Naive thymus-derived CD4-positive, alpha-beta T cell (primary cell): Measurements from ENCODE around the gene LEMD1. TPM values are rescaled to one million over a fixed set of nuclear protein-coding genes. Genes with fewer than 3 reads are reported as not detected.

Experiments used
- ATAC-seq: fragments of 150-1000 bp; cut with Tn5 transposase; 2 replicates; pipeline ENCODE4 v1.10.0; 2021; ENCODE audit warnings: mild to moderate bottlenecking, moderate library complexity
- CTCF ChIA-PET: fragments of 350-600 bp; sonication (Branson Sonifier 250); formaldehyde crosslinking; loops from one replicate; lab custom pipeline; 2021; ENCODE audit warnings: antibody characterized with exemption; lab: Charles Lee
- POLR2A ChIA-PET: fragments of 350-600 bp; sonication (Branson Sonifier 250); formaldehyde crosslinking; loops from one replicate; lab custom pipeline; 2021; ENCODE audit warnings: antibody characterized with exemption, inconsistent platforms; lab: Charles Lee
- DNase-seq, 9 donors: peaks; one replicate each; pipeline versions ENCODE4 v3.0.0 to v3.0.0-alpha.2; 2020 to 2022; ENCODE audit warnings: mixed read lengths in 1 of 9
- H3K27ac ChIP-seq: one replicate; pipeline ENCODE4 v1.7.0; 2013; ENCODE audit warnings: mild to moderate bottlenecking, low read depth, low read length, moderate library complexity
- H3K27me3 ChIP-seq, 2 donors: one replicate each; pipeline ENCODE4 v1.7.0; 2013; ENCODE audit warnings: low read length in 2 of 2, mild to moderate bottlenecking in 2 of 2, moderate library complexity in 2 of 2; ENCODE audit not compliant: control insufficient read depth in 2 of 2, insufficient read depth in 2 of 2
- H3K36me3 ChIP-seq, 3 experiments: 1 replicate in 2 of 3; 2 replicates in 1 of 3; pipeline ENCODE4 v1.7.0; 2013; ENCODE audit warnings: low read length in 3 of 3, mild to moderate bottlenecking in 3 of 3, moderate library complexity in 1 of 3; ENCODE audit not compliant: insufficient read depth in 3 of 3, control insufficient read depth in 2 of 3
- H3K4me1 ChIP-seq, 2 donors: one replicate each; pipeline ENCODE4 v1.7.0; 2013; ENCODE audit warnings: low read length in 2 of 2, mild to moderate bottlenecking in 2 of 2, moderate library complexity in 1 of 2; ENCODE audit not compliant: control insufficient read depth in 2 of 2, insufficient read depth in 2 of 2
- H3K4me3 ChIP-seq: 2 replicates; pipeline ENCODE4 v1.7.0; 2013; ENCODE audit warnings: mild to moderate bottlenecking, low read length
- H3K9me3 ChIP-seq, 3 experiments: 1 replicate in 2 of 3; 2 replicates in 1 of 3; pipeline ENCODE4 v1.7.0; 2013; ENCODE audit warnings: low read length in 3 of 3; ENCODE audit not compliant: control insufficient read depth in 2 of 3
- H3K27ac Mint-ChIP-seq, 9 donors: one replicate each; pipeline ENCODE4 v1.8.0; 2020 to 2022; ENCODE audit warnings: mixed read lengths in 9 of 9, mild to moderate bottlenecking in 8 of 9, moderate library complexity in 5 of 9, inconsistent platforms in 2 of 9
- H3K27me3 Mint-ChIP-seq, 5 donors: one replicate each; pipeline ENCODE4 v1.8.0; 2021 to 2022; ENCODE audit warnings: mixed read lengths in 5 of 5, mild to moderate bottlenecking in 1 of 5
- H3K36me3 Mint-ChIP-seq, 5 donors: one replicate each; pipeline ENCODE4 v1.8.0; 2020 to 2022; ENCODE audit warnings: mixed read lengths in 5 of 5, mild to moderate bottlenecking in 3 of 5, inconsistent platforms in 1 of 5
- H3K4me1 Mint-ChIP-seq, 7 donors: one replicate each; pipeline ENCODE4 v1.8.0; 2020 to 2022; ENCODE audit warnings: mixed read lengths in 7 of 7, mild to moderate bottlenecking in 3 of 7, inconsistent platforms in 1 of 7
- H3K4me3 Mint-ChIP-seq, 10 donors: one replicate each; pipeline ENCODE4 v1.8.0; 2020 to 2022; ENCODE audit warnings: mild to moderate bottlenecking in 10 of 10, mixed read lengths in 10 of 10, moderate library complexity in 6 of 10, inconsistent platforms in 2 of 10
- H3K9me3 Mint-ChIP-seq, 11 donors: one replicate each; pipeline ENCODE4 v1.8.0; 2020 to 2022; ENCODE audit warnings: mixed read lengths in 11 of 11, mild to moderate bottlenecking in 4 of 11, inconsistent platforms in 1 of 11, moderate library complexity in 1 of 11
- intact Hi-C, 2 donors: fragments of 100-400 bp; cut with micrococcal nuclease; formaldehyde crosslinking; loops; one replicate each; pipeline ENCODE4 v1.15.1; 2023
- polyA plus RNA-seq, 2 donors: library from polyadenylated mRNA; unstranded; fragments of 300-500 nt; fragmentation: Illumina TruSeq; gene quantifications; one replicate each; pipeline ENCODE4 v1.2.3, GENCODE V29; 2021
- total RNA-seq, 6 experiments: library from RNA in 5 of 6; stranded (reverse) in 5 of 6; gene quantifications; 1 replicate in 5 of 6; 2 replicates in 1 of 6; pipeline ENCODE4 v1.2.3 and lab custom pipeline; 2021 to 2026

The LEMD1 gene
- total and polyA plus RNA-seq, 7 experiments from 2014 or later: 0.97 TPM; not detected in 6

DNA sequence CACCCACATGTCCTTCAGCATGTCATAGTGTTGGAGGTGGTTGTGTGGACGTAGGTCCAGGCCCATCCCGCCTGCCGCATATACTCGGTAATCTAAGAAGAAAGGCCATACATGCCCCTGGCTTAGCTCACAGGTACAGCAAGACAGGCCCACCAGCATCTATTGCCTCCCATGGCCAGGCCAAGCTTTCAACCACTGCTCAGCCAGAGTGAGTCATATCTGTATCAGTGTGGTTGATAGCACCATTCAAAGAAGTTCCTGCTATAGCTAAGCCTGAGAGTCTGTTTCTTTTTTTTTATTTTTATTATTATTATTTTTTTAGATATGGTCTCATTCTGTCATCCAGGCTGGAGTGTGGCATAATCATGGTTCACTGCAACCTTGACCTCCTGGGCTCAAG lies 82.1 kb downstream of the LEMD1 start:
- Histone ChIP-seq H3K4me3 (no peak overlapping the region), H3K27ac (no peak overlapping the region), H3K4me1 (peaks cover 0 to 6% of the 10 kb centered on the region in 2 donors), H3K9me3 (no peaks in the 10 kb centered on the region), H3K36me3 (no peaks in the 10 kb centered on the region), H3K27me3 (peaks cover 0 to 5% of the 10 kb centered on the region in 2 donors)
- H3K4me3 Mint-ChIP-seq: no peak overlapping the region
- no peaks in the 10 kb centered on the region for H3K9me3 Mint-ChIP-seq
- no peaks in the 10 kb centered on the region for H3K36me3 Mint-ChIP-seq
- no peak overlapping the region for H3K27ac Mint-ChIP-seq
- POLR2A ChIA-PET: interaction anchor here (1.2 kb wide), 1 partner anchor 18 kb away, joined by 3 read pairs; the partner anchor contains the start of gene NUAK2
- intact Hi-C loops: loop anchor here in 1 of 2 donors (10.0 kb wide), 1 partner anchor 295 kb away; the partner anchor contains the start of gene ELK4
- CTCF ChIA-PET: interaction anchor here (0.6 to 6.6 kb wide), 5 partner anchors 66 to 441 kb away, joined by 3 to 40 read pairs (median 4); no protein-coding TSS in a partner anchor
- peaks cover 6 to 12% (median 7%) of the 10 kb centered on the region in 7 donors for H3K4me1 Mint-ChIP-seq
- no peak for DNase-seq
- ATAC-seq: no peak
- H3K27me3 Mint-ChIP-seq: peaks cover 12 to 57% (median 16%) of the 10 kb centered on the region in 5 donors

DNA sequence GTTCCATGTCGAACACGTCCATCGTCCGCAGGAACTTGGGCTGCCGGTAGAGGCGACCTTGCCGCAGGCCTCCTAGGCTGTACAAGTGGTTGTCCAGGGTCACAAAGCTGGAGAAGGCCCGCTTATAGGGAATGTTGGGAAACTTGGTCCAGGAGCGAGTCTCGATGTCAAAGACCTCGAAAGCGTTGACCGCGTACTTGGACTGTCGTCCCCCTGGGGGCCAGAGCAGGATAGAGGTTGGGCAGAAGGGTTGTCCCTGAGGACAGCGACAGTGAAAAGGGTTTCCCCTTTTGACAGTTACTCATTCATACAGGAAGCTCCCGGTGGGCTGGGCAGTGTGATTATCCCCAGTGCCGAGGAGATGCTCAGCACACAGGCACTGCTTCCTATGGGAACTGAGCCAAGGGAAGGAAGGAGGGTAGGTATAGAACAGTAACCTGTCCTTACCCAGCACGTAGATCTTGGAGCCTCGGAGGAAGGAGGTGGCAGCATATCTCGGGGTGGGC lies 82.6 kb downstream of the LEMD1 start:
- Histone ChIP-seq H3K4me1 (peaks cover 0 to 2% of the 10 kb centered on the region in 2 donors), H3K36me3 (no peaks in the 10 kb centered on the region), H3K27me3 (peaks cover 0 to under 1% of the 10 kb centered on the region in 2 donors), H3K4me3 (no peak overlapping the region), H3K27ac (no peak overlapping the region), H3K9me3 (no peaks in the 10 kb centered on the region)
- CTCF ChIA-PET: interaction anchor here (0.6 to 6.6 kb wide), 5 partner anchors 65 to 441 kb away, joined by 3 to 40 read pairs (median 4); no protein-coding TSS in a partner anchor
- no peak for ATAC-seq
- Mint-ChIP-seq H3K27ac (no peak overlapping the region), H3K4me3 (no peak overlapping the region), H3K9me3 (no peaks in the 10 kb centered on the region), H3K4me1 (peaks cover 2 to 8% (median 4%) of the 10 kb centered on the region in 7 donors), H3K27me3 (peaks cover 7 to 56% (median 11%) of the 10 kb centered on the region in 5 donors), H3K36me3 (no peaks in the 10 kb centered on the region)
- POLR2A ChIA-PET: interaction anchor here (1.2 kb wide), 1 partner anchor 18 kb away, joined by 3 read pairs; the partner anchor contains the start of gene NUAK2
- intact Hi-C loops: loop anchor here in 1 of 2 donors (10.0 kb wide), 1 partner anchor 296 kb away; the partner anchor contains the start of gene ELK4
- no peak for DNase-seq

DNA sequence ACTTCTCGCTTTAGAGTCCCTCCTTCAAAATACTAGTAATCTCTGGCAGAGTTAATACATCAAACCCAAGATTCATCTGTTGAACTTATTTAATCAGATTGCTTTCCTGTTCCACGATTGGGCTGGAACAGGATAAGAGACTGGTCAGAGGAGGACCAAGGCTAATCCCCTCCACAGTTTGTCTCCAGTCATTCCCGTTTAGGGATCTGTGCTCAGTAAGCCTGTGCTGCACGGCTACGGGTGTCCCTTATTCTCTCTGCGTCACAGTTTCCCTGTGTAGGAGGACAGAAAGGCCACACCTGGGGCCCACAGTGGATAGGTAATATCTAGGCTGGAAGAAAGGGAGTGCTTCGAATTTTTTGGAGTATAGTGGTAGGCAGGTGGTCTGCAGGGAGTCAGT lies 83.8 kb downstream of the LEMD1 start:
- DNase-seq: no peak
- CTCF ChIA-PET: interaction anchor here (0.6 to 6.6 kb wide), 7 partner anchors 16 to 321 kb away, joined by 3 to 40 read pairs (median 10); no protein-coding TSS in a partner anchor
- H3K36me3 Mint-ChIP-seq: no peaks in the 10 kb centered on the region
- peaks cover 6 to 57% (median 9%) of the 10 kb centered on the region in 5 donors for H3K27me3 Mint-ChIP-seq
- H3K4me3 ChIP-seq: no peak overlapping the region
- H3K9me3 Mint-ChIP-seq: no peaks in the 10 kb centered on the region
- H3K27ac ChIP-seq: no peak overlapping the region
- no peaks in the 10 kb centered on the region for H3K9me3 ChIP-seq
- POLR2A ChIA-PET: no interaction called here
- no peak overlapping the region for H3K4me3 Mint-ChIP-seq
- H3K4me1 Mint-ChIP-seq: peaks cover 0 to 5% (median 4%) of the 10 kb centered on the region in 7 donors
- H3K36me3 ChIP-seq: no peaks in the 10 kb centered on the region
- ATAC-seq: no peak
- H3K27ac Mint-ChIP-seq: no peak overlapping the region
- H3K27me3 ChIP-seq: no peaks in the 10 kb centered on the region
- H3K4me1 ChIP-seq: no peaks in the 10 kb centered on the region
- intact Hi-C loops: loop anchor here in 1 of 2 donors (10.0 kb wide), 1 partner anchor 297 kb away; the partner anchor contains the start of gene ELK4

DNA sequence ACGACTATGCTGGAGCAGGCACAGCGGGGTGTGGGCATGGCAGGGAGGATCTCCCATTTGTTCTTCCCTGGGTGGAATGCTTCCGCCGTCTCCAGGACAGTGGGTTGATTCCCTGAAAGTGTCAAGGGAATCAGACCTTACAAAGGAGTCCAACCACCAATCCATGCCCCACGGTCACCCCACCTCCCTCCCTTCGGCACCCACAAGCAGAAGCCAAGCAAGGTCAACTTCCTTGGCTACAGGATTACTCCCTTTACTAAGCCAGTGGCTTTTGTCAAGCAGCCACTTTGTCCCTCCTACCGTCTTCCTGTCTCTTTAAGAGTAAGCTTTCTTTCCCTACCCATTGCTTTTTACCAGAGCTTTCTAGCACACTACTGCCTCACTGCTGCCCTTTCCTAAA lies 84.4 kb downstream of the LEMD1 start:
- no peaks in the 10 kb centered on the region for H3K4me1 ChIP-seq
- Mint-ChIP-seq H3K9me3 (no peaks in the 10 kb centered on the region), H3K4me1 (peaks cover 0 to 4% (median 1%) of the 10 kb centered on the region in 7 donors), H3K36me3 (no peaks in the 10 kb centered on the region), H3K27ac (no peak overlapping the region), H3K27me3 (peaks cover 3 to 52% (median 5%) of the 10 kb centered on the region in 5 donors), H3K4me3 (no peak overlapping the region)
- no peaks in the 10 kb centered on the region for H3K9me3 ChIP-seq
- H3K27ac ChIP-seq: no peak overlapping the region
- intact Hi-C loops: loop anchor here in 1 of 2 donors (10.0 kb wide), 1 partner anchor 297 kb away; the partner anchor contains the start of gene ELK4
- CTCF ChIA-PET: interaction anchor here (0.6 to 6.6 kb wide), 14 partner anchors 9 to 321 kb away, joined by 3 to 40 read pairs (median 5); no protein-coding TSS in a partner anchor
- no peak for DNase-seq
- ATAC-seq: no peak
- POLR2A ChIA-PET: no interaction called here
- H3K27me3 ChIP-seq: no peaks in the 10 kb centered on the region
- no peak overlapping the region for H3K4me3 ChIP-seq
- H3K36me3 ChIP-seq: no peaks in the 10 kb centered on the region

DNA sequence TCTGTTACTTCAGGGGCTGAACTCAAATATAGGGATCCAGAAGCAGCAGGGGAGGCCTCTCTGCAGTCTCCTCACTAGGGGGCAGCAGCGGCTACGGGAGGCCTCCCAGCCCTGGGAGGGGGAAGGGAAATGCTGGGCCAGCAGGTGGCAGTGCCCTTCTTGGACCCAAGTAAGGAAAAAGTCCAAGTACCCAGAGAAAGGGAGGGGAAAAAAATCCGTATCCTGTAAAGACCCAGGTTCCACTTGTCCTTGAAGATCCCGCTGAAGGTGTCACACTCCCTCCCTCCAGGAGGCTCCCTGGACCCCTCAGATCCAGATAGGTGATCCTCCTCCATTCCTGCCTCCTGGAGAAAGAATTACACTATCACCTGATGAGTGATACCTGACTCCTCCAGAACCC lies 86.2 kb downstream of the LEMD1 start:
- H3K36me3 Mint-ChIP-seq: no peaks in the 10 kb centered on the region
- peaks cover 0 to 5% (median 0%) of the 10 kb centered on the region in 7 donors for H3K4me1 Mint-ChIP-seq
- H3K27me3 ChIP-seq: no peaks in the 10 kb centered on the region
- ChIA-PET CTCF (interaction anchor here (0.7 to 6.6 kb wide), 15 partner anchors 11 to 191 kb away, joined by 3 to 40 read pairs (median 5); no protein-coding TSS in a partner anchor), POLR2A (interaction anchor here (28.6 kb wide), 1 partner anchor 56 kb away, joined by 1119 read pairs; no protein-coding TSS in a partner anchor)
- DNase-seq (peak; percentile 55 to 81 (median 71)), ATAC-seq (peak; percentile 96)
- H3K27ac Mint-ChIP-seq: no peak overlapping the region
- no peak overlapping the region for H3K27ac ChIP-seq
- no peak overlapping the region for H3K4me3 ChIP-seq
- intact Hi-C loops: loop anchor here (1.0 to 10.0 kb wide), 4 partner anchors 19 to 299 kb away; partner anchors contain the start of gene ELK4 (in 1 of the 2)
- H3K36me3 ChIP-seq: no peaks in the 10 kb centered on the region
- H3K4me1 ChIP-seq: no peaks in the 10 kb centered on the region
- no peak overlapping the region for H3K4me3 Mint-ChIP-seq
- H3K9me3 ChIP-seq: no peaks in the 10 kb centered on the region
- peaks cover 0 to 40% (median 0%) of the 10 kb centered on the region in 5 donors for H3K27me3 Mint-ChIP-seq
- no peaks in the 10 kb centered on the region for H3K9me3 Mint-ChIP-seq

DNA sequence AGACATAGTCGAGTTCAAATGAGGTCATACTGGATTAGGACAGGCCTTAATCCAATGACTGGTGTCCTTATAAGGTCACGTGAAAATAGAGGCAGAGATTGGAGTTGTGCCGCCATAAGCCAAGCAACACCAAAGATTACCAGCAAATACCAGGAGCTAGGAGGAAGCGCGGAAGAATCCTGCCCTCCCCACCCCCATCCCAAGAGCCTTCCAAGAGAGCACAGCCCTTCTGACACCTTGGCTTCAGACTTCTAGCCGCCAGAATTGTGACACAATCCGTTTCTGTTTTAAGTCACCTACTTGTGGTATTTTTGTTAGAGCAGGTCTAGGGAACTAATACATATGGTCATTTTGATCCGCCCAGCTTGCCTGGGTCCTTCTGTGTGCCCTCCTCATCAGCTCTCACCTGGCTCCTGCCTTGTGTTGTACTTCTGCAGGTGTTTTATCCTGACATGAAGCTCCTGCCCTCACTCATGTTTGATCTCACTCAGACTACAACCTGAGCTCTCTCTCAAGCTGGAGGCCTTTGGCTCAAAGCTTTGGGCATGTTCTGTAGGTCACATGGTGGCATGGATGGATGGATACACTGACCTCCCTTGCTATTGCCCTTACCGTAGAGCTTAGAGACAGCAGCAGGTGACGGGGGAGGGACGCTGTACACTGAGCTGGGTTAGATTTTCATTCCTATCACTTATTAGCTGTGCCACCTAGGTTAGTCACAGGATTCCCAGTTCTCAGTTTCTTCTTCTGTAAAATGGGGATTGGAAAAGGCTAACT lies 89.7 kb downstream of the LEMD1 start:
- intact Hi-C loops: loop anchor here in 1 of 2 donors (10.0 kb wide), 1 partner anchor 303 kb away; the partner anchor contains the start of gene ELK4
- no peaks in the 10 kb centered on the region for H3K9me3 Mint-ChIP-seq
- no peak for ATAC-seq

More for the DNA sequence above, 89.7 kb downstream of the LEMD1 start:
- DNase-seq: no peak
- CTCF ChIA-PET: interaction anchor here (0.8 to 3.9 kb wide), 7 partner anchors 13 to 192 kb away, joined by 3 to 12 read pairs (median 6); no protein-coding TSS in a partner anchor
- H3K4me3 ChIP-seq: no peak overlapping the region
- H3K27me3 ChIP-seq: no peaks in the 10 kb centered on the region
- no peaks in the 10 kb centered on the region for H3K9me3 ChIP-seq
- H3K27ac ChIP-seq: no peak overlapping the region
- H3K4me1 ChIP-seq: no peaks in the 10 kb centered on the region
- Mint-ChIP-seq H3K36me3 (no peaks in the 10 kb centered on the region), H3K27me3 (peaks cover 0 to 39% (median 0%) of the 10 kb centered on the region in 5 donors), H3K27ac (no peak overlapping the region), H3K4me3 (no peak overlapping the region), H3K4me1 (peaks cover 0 to 5% (median 0%) of the 10 kb centered on the region in 7 donors)
- POLR2A ChIA-PET: interaction anchor here (0.5 to 28.6 kb wide), 2 partner anchors 52 to 326 kb away, joined by 3 to 1119 read pairs; no protein-coding TSS in a partner anchor
- no peaks in the 10 kb centered on the region for H3K36me3 ChIP-seq
